Breast epithelium (tissue), 4 donors: Measurements from ENCODE around the gene KLRD1. TPM values are rescaled to one million over a fixed set of nuclear protein-coding genes. Genes with fewer than 3 reads are reported as not detected.
"Not testable (repeated sequence)": the region's sequence is repeated elsewhere in the genome, so short reads cannot be mapped to it uniquely, and the experiment has no call there.

Source experiments
- DNase-seq, 2 donors: peaks; one replicate each; pipeline ENCODE4 v3.0.0-alpha.2; 2019; ENCODE audit warnings: low spot score in 2 of 2
- H3K27ac ChIP-seq, 2 donors: fragments of 200-600 bp; sonication (generic) in 1 of 2; one replicate each; pipeline ENCODE4 v1.5.1; 2016 to 2019; ENCODE audit warnings: mild to moderate bottlenecking in 1 of 2
- H3K27me3 ChIP-seq, 2 donors: fragments of 200-600 bp; sonication (generic) in 1 of 2; one replicate each; pipeline versions ENCODE4 v1.5.1 to v1.6.0; 2017 to 2019; ENCODE audit warnings: control low read depth in 1 of 2, mild to moderate bottlenecking in 1 of 2
- H3K36me3 ChIP-seq: fragments of 200-600 bp; one replicate; pipeline ENCODE4 v1.5.1; 2019
- H3K4me1 ChIP-seq, 2 donors: fragments of 200-600 bp; sonication (generic); one replicate each; pipeline ENCODE4 v1.5.1; 2016 to 2019; ENCODE audit warnings: control low read depth in 1 of 2
- H3K4me3 ChIP-seq, 3 donors: fragments of 200-600 bp; sonication (generic); 1 replicate in 2 of 3; 2 replicates in 1 of 3; pipeline ENCODE4 v1.5.1; 2016 to 2019; ENCODE audit warnings: mild to moderate bottlenecking in 3 of 3, moderate library complexity in 2 of 3
- H3K9me3 ChIP-seq, 2 donors: fragments of 200-600 bp; sonication (generic) in 1 of 2; one replicate each; pipeline ENCODE4 v1.5.1; 2016 to 2019; ENCODE audit warnings: control low read depth in 1 of 2
- POLR2A ChIP-seq: fragments of 450-650 bp; IDR thresholded peaks from one replicate; pipeline ENCODE4 v1.6.1; 2016; ENCODE audit warnings: antibody characterized with exemption, mild to moderate bottlenecking, moderate library complexity
- POLR2AphosphoS5 ChIP-seq, 3 donors: sonication (generic); formaldehyde crosslinking; IDR thresholded peaks; one replicate each; pipeline ENCODE4 v1.6.1; 2017; ENCODE audit warnings: antibody characterized with exemption in 3 of 3
- intact Hi-C: fragments of 100-400 bp; cut with DNase I; formaldehyde crosslinking; loops from one replicate; pipeline ENCODE4 v1.15.1; 2023; ENCODE audit warnings: low total_unique reads
- total RNA-seq, 3 donors: library from RNA; depleted of rRNA; stranded (reverse); fragments of >200 nt; gene quantifications; one replicate each; pipeline ENCODE4 v1.1.0, GENCODE V29; 2016
- TF ChIP-seq, protein P1 (sequence below), 3 donors: fragments of 450-650 bp; IDR thresholded peaks; one replicate each; pipeline ENCODE4 v1.5.1; 2016 to 2017; ENCODE audit warnings: antibody characterized with exemption in 3 of 3, mild to moderate bottlenecking in 3 of 3, moderate library complexity in 3 of 3

Gene KLRD1
- total RNA-seq, 3 donors from 2014 or later: 0.96 to 2.5 (median 2.3) TPM

DNA sequence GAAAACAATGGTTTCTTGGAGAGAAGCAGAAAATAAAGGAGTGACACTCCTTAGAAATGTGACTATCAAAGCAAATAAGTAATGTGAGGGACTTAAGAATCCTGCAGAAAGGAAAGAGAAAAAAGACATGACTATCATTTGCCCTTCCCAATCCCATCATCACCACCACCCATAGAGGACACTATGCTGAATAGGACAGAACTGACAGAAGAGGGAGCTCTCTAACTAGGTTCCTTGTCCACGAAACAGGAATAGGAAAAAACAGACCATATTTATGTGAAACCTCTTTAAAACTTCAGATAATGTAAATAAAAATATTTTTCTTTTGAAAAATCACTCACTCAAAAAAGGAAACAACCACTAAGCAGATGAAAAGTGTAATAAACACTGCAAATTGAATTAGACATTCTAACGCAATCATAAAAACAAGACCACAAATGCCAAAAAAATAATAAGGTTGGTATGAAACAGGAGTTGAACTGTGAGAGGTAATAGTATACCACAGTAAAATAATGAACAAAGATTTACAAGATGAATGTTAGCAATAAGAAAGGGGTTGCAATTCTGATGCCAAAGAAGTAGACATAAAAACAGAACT is 24.1 kb downstream of the KLRD1 start:
- Histone ChIP-seq H3K27ac (no peak overlapping the region), H3K4me1 (no peaks in the 10 kb centered on the region), H3K4me3 (no peak overlapping the region), H3K9me3 (no peaks in the 10 kb centered on the region), H3K27me3 (no peaks in the 10 kb centered on the region), H3K36me3 (no peaks in the 10 kb centered on the region)
- no peak for DNase-seq
- intact Hi-C loops: no loop called here
- TF ChIP-seq POLR2AphosphoS5 (IDR thresholded peaks at IDR 0.05) (no peak), POLR2A (no peak)
- TF ChIP-seq, protein P1, sequence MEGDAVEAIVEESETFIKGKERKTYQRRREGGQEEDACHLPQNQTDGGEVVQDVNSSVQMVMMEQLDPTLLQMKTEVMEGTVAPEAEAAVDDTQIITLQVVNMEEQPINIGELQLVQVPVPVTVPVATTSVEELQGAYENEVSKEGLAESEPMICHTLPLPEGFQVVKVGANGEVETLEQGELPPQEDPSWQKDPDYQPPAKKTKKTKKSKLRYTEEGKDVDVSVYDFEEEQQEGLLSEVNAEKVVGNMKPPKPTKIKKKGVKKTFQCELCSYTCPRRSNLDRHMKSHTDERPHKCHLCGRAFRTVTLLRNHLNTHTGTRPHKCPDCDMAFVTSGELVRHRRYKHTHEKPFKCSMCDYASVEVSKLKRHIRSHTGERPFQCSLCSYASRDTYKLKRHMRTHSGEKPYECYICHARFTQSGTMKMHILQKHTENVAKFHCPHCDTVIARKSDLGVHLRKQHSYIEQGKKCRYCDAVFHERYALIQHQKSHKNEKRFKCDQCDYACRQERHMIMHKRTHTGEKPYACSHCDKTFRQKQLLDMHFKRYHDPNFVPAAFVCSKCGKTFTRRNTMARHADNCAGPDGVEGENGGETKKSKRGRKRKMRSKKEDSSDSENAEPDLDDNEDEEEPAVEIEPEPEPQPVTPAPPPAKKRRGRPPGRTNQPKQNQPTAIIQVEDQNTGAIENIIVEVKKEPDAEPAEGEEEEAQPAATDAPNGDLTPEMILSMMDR (IDR thresholded peaks at IDR 0.05): peak in 2 of 3 donors; percentile 66 to 72

- H3K27me3 ChIP-seq, H3K4me1 ChIP-seq, H3K27ac ChIP-seq, H3K36me3 ChIP-seq, H3K9me3 ChIP-seq, DNase-seq, intact Hi-C loops, H3K4me3 ChIP-seq: not testable (repeated sequence)
Observed at GRCh38 chr12:10336196-10336595, 28.5 kb downstream of the KLRD1 start.

DNA sequence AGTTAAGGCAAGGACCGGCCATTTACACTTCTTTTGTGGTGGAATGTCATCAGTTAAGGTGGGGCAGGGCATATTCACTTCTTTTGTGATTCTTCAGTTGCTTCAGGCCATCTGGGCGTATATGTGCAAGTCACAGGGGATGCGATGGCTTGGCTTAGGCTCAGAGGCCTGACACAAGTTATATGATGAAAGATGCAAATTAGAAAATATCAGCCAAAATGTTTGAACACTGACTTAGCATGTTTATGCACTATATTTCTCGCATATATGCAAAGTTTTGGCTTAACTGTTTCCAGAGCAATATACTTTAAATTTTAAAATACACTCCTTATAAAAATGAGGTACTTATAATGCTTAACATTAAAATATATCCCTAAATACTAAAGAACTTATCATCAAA is 30.8 kb downstream of the KLRD1 start:
- H3K9me3 ChIP-seq, H3K27me3 ChIP-seq, H3K4me1 ChIP-seq, DNase-seq, H3K36me3 ChIP-seq, H3K27ac ChIP-seq, H3K4me3 ChIP-seq, intact Hi-C loops: not testable (repeated sequence)

DNA sequence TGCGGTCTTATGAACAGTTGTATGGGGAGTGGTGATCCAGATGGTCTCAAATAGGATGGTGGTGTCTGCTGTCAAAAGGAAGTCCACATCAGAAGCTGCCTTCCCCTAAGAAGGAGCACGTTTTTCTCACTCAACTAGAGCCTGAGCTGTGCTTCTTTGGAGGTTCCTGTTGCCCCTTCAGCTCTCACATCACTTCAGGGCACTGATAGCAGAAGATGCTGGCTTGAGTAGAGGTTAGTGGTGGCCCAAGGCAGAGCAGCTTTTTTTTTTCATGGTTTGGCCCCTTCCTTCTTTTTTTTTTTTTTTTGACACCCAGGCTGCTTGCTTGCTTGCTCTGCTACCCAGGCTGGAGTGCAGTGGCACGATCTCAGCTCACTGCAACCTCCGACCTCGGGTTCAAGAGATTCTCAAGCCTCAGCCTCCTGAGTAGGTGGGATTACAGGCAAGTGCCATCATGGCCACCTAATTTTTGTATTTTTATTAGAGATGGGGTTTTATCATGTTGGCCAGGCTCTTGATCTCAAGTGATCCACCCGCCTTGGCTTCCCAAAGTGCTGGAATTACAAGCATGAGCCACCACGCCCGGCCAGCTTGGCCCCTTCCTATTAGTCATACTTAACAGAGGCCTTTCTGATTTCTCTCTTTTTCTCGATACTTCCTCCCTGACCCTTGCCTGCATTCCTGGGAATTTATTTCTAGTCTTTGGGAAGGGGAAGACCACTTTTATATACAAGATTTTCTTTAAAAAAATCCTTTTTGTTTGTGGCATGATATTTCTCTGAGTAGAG is 31.6 kb downstream of the KLRD1 start:
- Histone ChIP-seq H3K36me3 (no peaks in the 10 kb centered on the region), H3K4me1 (no peaks in the 10 kb centered on the region), H3K4me3 (no peak overlapping the region), H3K9me3 (no peaks in the 10 kb centered on the region), H3K27me3 (no peaks in the 10 kb centered on the region), H3K27ac (no peak overlapping the region)
- intact Hi-C loops: no loop called here
- DNase-seq: no peak
- no peak for TF ChIP-seq POLR2AphosphoS5 (IDR thresholded peaks at IDR 0.05)
- TF ChIP-seq, protein P1 (IDR thresholded peaks at IDR 0.05): no peak
- TF ChIP-seq POLR2A: no peak

- not testable (repeated sequence) for H3K4me3 ChIP-seq, H3K27me3 ChIP-seq, DNase-seq, H3K36me3 ChIP-seq, H3K27ac ChIP-seq, H3K9me3 ChIP-seq, H3K4me1 ChIP-seq
- intact Hi-C loops: loop anchor here (10.0 kb wide), 1 partner anchor 664 kb away; no protein-coding TSS in a partner anchor
Observed at GRCh38 chr12:10340946-10341345, 33.3 kb downstream of the KLRD1 start.

DNA sequence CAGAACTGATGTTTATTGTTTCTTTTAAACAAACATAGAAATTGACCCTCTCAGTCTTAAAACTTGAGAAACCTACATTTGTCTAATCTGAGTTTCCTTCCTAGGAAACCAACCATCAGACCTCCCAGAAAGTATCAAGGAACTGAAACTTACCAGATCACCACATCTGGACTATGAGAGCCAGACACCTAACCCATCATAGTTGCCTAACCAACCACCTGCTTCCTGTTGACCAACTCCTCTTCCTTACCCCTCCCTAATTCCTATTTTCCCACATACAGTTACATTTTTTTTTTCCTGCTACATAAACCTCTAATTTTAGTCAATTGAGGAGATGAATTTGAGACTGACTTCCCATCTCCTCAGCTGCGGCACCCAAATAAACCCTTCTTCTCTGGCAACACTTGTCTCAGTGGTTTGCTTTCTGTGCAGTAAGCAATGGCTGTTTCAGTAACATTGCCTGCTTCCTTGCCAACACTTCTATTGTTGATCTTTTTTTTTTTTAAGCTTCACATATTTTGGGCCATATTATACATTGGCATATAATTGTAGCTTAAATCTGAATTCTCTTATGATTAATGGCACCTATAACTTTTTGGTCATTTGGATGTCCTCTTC is 34.3 kb downstream of the KLRD1 start:
- H3K4me3 ChIP-seq: no peak overlapping the region
- intact Hi-C loops: loop anchor here (10.0 kb wide), 1 partner anchor 663 kb away; no protein-coding TSS in a partner anchor
- no peak for DNase-seq
- H3K27ac ChIP-seq: no peak overlapping the region
- no peaks in the 10 kb centered on the region for H3K9me3 ChIP-seq
- no peaks in the 10 kb centered on the region for H3K4me1 ChIP-seq
- TF ChIP-seq POLR2A (no peak), POLR2AphosphoS5 (IDR thresholded peaks at IDR 0.05) (no peak)
- TF ChIP-seq, protein P1 (IDR thresholded peaks at IDR 0.05): no peak
- H3K36me3 ChIP-seq: no peaks in the 10 kb centered on the region
- no peaks in the 10 kb centered on the region for H3K27me3 ChIP-seq

- DNase-seq, H3K36me3 ChIP-seq, H3K27me3 ChIP-seq, H3K27ac ChIP-seq, H3K9me3 ChIP-seq, H3K4me1 ChIP-seq, intact Hi-C loops, H3K4me3 ChIP-seq: not testable (repeated sequence)
Observed at GRCh38 chr12:10351457-10351856, 43.8 kb downstream of the KLRD1 start.
